Nephron progenitor cell (in vitro differentiated cells): ENCODE measurements around the gene ATP2B3.

Experiments
- DNase-seq: peaks from one replicate; pipeline ENCODE4 v3.0.0; 2021
- H3K27ac Mint-ChIP-seq: 2 replicates; pipeline ENCODE4 v1.8.0; 2021; ENCODE audit warnings: mild to moderate bottlenecking, moderate library complexity, mixed read lengths
- H3K27me3 Mint-ChIP-seq: 2 replicates; pipeline ENCODE4 v1.8.0; 2021; ENCODE audit warnings: mild to moderate bottlenecking, low read depth, mixed read lengths; ENCODE audit not compliant: poor library complexity
- H3K36me3 Mint-ChIP-seq: 2 replicates; pipeline ENCODE4 v1.8.0; 2021; ENCODE audit warnings: low read depth, mixed read lengths
- H3K4me1 Mint-ChIP-seq: 2 replicates; pipeline ENCODE4 v1.8.0; 2021; ENCODE audit warnings: mixed read lengths
- H3K4me3 Mint-ChIP-seq: 2 replicates; pipeline ENCODE4 v1.8.0; 2021; ENCODE audit warnings: mild to moderate bottlenecking, moderate library complexity, mixed read lengths
- H3K9me3 Mint-ChIP-seq: 2 replicates; pipeline ENCODE4 v1.8.0; 2021; ENCODE audit warnings: mild to moderate bottlenecking, moderate library complexity, mixed read lengths
- TF ChIP-seq, protein P1 (sequence below): fragments of 200-600 bp; sonication (generic); IDR thresholded peaks from 2 replicates; pipeline ENCODE4 v1.5.0; 2021; ENCODE audit warnings: antibody characterized with exemption

The ATP2B3 gene

DNA sequence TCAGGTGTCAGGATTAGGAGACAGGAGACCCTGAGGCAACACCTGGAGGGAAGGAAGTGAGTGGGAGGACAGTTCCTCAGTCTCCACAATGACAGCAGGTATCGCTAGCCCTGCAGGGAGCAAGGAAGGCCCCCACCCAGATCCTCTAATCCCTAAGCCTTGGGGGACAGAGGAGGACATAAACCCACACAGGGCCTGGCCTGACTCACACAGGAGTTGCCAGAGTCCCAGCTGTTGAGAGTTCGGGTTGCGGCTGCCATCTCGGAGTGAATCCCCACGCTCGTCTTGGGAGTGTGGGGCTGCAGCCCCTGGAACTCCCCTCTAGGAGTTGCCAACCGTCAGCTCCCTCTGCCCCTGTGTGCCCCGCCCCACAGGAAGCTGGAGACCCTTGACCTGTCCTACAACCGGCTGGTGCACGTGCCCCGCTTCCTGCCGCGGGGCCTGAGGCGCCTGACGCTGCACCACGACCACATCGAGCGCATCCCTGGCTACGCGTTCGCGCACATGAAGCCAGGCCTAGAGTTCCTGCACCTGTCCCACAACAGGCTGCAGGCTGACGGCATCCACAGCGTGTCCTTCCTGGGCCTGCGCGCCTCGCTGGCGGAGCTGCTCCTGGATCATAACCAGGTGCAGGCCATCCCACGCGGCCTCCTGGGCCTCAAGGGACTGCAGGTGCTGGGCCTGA, 31.9 kb upstream of the ATP2B3 start:
- Mint-ChIP-seq H3K27me3 (no peaks in the 10 kb centered on the region), H3K4me1 (peaks cover 14% of the 10 kb centered on the region), H3K36me3 (no peaks in the 10 kb centered on the region), H3K4me3 (no peak overlapping the region), H3K9me3 (peaks cover 26% of the 10 kb centered on the region), H3K27ac (no peak overlapping the region)
- TF ChIP-seq, protein P1, sequence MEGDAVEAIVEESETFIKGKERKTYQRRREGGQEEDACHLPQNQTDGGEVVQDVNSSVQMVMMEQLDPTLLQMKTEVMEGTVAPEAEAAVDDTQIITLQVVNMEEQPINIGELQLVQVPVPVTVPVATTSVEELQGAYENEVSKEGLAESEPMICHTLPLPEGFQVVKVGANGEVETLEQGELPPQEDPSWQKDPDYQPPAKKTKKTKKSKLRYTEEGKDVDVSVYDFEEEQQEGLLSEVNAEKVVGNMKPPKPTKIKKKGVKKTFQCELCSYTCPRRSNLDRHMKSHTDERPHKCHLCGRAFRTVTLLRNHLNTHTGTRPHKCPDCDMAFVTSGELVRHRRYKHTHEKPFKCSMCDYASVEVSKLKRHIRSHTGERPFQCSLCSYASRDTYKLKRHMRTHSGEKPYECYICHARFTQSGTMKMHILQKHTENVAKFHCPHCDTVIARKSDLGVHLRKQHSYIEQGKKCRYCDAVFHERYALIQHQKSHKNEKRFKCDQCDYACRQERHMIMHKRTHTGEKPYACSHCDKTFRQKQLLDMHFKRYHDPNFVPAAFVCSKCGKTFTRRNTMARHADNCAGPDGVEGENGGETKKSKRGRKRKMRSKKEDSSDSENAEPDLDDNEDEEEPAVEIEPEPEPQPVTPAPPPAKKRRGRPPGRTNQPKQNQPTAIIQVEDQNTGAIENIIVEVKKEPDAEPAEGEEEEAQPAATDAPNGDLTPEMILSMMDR: no peak
- no peak for DNase-seq

GRCh38 chrX:153486171-153486570, 31.3 kb upstream of the ATP2B3 start:
- no peak overlapping the region for H3K4me3 Mint-ChIP-seq
- no peaks in the 10 kb centered on the region for H3K27me3 Mint-ChIP-seq
- TF ChIP-seq, protein P1: no peak
- H3K4me1 Mint-ChIP-seq: peaks cover 20% of the 10 kb centered on the region
- no peak overlapping the region for H3K27ac Mint-ChIP-seq
- no peaks in the 10 kb centered on the region for H3K36me3 Mint-ChIP-seq
- peaks cover 26% of the 10 kb centered on the region for H3K9me3 Mint-ChIP-seq
- no peak for DNase-seq

GRCh38 chrX:153487590-153488071, 29.8 kb upstream of the ATP2B3 start:
- no peaks in the 10 kb centered on the region for H3K27me3 Mint-ChIP-seq
- peaks cover 26% of the 10 kb centered on the region for H3K4me1 Mint-ChIP-seq
- TF ChIP-seq, protein P1: no peak
- H3K27ac Mint-ChIP-seq: no peak overlapping the region
- no peak overlapping the region for H3K4me3 Mint-ChIP-seq
- DNase-seq: no peak
- peaks cover 29% of the 10 kb centered on the region for H3K9me3 Mint-ChIP-seq
- H3K36me3 Mint-ChIP-seq: no peaks in the 10 kb centered on the region

DNA sequence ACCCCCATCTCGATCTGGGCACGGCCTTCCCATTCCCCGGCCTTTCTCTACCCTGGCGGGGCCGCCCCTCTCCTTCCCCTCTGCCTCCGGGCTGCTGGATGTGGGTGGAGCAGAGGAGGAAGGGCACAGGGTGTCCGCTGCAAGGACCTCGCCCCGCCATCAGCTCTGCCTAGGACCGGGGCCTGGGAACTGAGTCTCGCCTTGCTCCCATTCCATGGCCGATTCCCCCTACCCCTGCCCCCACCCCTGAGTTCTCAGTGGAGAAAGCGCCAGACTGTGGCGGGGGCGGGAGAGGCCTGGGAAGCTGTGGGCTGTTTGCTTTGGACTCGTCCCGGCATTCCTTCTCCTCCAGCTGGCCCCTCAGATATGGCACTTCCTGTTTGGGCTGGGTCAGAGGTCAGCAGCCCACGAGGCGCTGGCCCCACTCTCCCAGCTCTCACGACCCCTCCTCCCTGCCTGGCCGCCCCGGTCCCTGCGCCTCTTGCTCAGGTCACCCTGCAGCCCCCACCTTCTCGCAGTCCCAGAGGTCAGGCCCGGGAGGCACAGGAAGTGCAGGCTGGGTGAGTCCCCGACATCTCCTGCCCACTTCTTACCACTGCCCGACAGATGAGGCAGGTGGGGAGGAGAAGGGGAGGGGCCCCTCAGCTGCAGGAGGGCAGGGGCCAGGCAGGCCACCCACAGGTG, 29.1 kb upstream of the ATP2B3 start:
- H3K27ac Mint-ChIP-seq: no peak overlapping the region
- no peaks in the 10 kb centered on the region for H3K36me3 Mint-ChIP-seq
- peaks cover 34% of the 10 kb centered on the region for H3K9me3 Mint-ChIP-seq
- H3K27me3 Mint-ChIP-seq: no peaks in the 10 kb centered on the region
- peak; percentile 51 for DNase-seq
- TF ChIP-seq, protein P1: no peak
- peaks cover 33% of the 10 kb centered on the region for H3K4me1 Mint-ChIP-seq
- no peak overlapping the region for H3K4me3 Mint-ChIP-seq

DNA sequence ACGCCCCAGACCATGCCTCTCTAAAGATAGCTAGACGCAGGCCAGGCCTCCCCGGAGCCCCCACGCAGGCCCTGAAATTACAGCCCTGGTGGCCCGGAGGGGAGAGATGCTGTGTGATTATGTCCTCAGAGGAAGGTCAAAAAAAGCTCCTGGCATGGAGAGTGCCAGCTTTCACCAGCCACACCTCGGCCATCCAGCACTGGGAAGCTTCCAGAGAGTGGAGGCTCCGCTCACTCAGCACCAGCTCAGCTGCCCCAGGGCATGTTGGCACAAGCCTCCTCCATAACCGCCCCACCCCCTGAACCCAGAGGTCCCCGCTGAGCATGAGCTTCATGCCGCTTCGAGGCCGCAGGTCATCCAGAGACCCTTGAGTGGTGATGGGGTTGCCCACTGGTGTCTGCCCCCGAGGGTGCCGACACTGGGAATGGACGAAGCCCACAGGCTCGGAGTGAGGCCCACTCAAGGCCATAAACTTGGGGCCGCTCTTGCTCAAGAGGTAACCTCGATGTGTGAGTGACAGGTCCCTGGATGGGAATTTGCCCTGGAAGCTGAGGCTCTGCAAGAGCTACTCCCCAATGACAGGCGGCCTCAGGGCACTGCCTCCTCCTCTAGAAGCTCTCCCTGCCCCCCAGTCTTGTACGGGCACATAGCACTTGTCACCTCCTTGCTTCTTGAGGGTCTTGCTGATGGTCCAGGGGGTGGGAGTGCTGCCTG, 27.1 kb upstream of the ATP2B3 start:
- Mint-ChIP-seq H3K4me3 (no peak overlapping the region), H3K4me1 (peaks cover 44% of the 10 kb centered on the region), H3K27ac (no peak overlapping the region), H3K9me3 (peaks cover 33% of the 10 kb centered on the region), H3K27me3 (no peaks in the 10 kb centered on the region), H3K36me3 (no peaks in the 10 kb centered on the region)
- DNase-seq: no peak
- TF ChIP-seq, protein P1: no peak
